Parathyroid adenoma (tissue), 2 donors: ENCODE measurements around the gene MAB21L3.

ENCODE experiments used
- H2AFZ ChIP-seq: fragments of 300-600 bp; sonication (generic); one replicate; pipeline ENCODE4 v1.7.0; 2017; ENCODE audit warnings: antibody characterized with exemption, mild to moderate bottlenecking
- H3K27ac ChIP-seq: fragments of 300-600 bp; sonication (generic); one replicate; pipeline ENCODE4 v1.7.0; 2017
- H3K27me3 ChIP-seq: fragments of 300-600 bp; sonication (generic); one replicate; pipeline ENCODE4 v1.7.0; 2017; ENCODE audit warnings: low read length; ENCODE audit not compliant: control insufficient read depth, insufficient read depth
- H3K36me3 ChIP-seq: fragments of 300-600 bp; sonication (generic); one replicate; pipeline ENCODE4 v1.7.0; 2017; ENCODE audit warnings: low read length; ENCODE audit not compliant: control insufficient read depth, insufficient read depth
- H3K4me1 ChIP-seq: fragments of 300-600 bp; sonication (generic); one replicate; pipeline ENCODE4 v1.7.0; 2017; ENCODE audit warnings: control low read depth
- H3K4me2 ChIP-seq: fragments of 300-600 bp; sonication (generic); one replicate; pipeline ENCODE4 v1.7.0; 2017; ENCODE audit warnings: low read length
- H3K4me3 ChIP-seq: fragments of 300-600 bp; sonication (generic); one replicate; pipeline ENCODE4 v1.7.0; 2017; ENCODE audit warnings: low read depth, low read length
- H3K79me2 ChIP-seq: fragments of 300-600 bp; sonication (generic); one replicate; pipeline ENCODE4 v1.7.0; 2017; ENCODE audit warnings: control low read depth
- H3K9ac ChIP-seq: fragments of 300-600 bp; sonication (generic); one replicate; pipeline ENCODE4 v1.7.0; 2017; ENCODE audit warnings: mild to moderate bottlenecking
- H3K9me3 ChIP-seq: fragments of 300-600 bp; sonication (generic); one replicate; pipeline ENCODE4 v1.7.0; 2017; ENCODE audit warnings: low read length; ENCODE audit not compliant: control insufficient read depth
- CTCF ChIP-seq: fragments of 300-600 bp; sonication (generic); IDR thresholded peaks from one replicate; pipeline ENCODE4 v1.7.0; 2017; ENCODE audit warnings: antibody characterized with exemption, mild to moderate bottlenecking
- donor health status: primary hyperparathyroidism.

MAB21L3 gene

GRCh38 chr1:116166655-116167054, 55.5 kb downstream of the MAB21L3 start:
- no peak for TF ChIP-seq CTCF
- Histone ChIP-seq H3K79me2 (no peaks in the 10 kb centered on the region), H3K9me3 (no peaks in the 10 kb centered on the region), H3K27me3 (no peaks in the 10 kb centered on the region), H3K4me3 (no peak overlapping the region), H3K4me2 (no peak overlapping the region), H3K9ac (no peak overlapping the region), H2AFZ (no peak overlapping the region), H3K4me1 (peaks cover 8% of the 10 kb centered on the region), H3K36me3 (no peaks in the 10 kb centered on the region), H3K27ac (peak overlapping the region; percentile 15)

- H3K9ac ChIP-seq: peak overlapping the region; percentile 12
- no peaks in the 10 kb centered on the region for H3K79me2 ChIP-seq
- peak overlapping the region; percentile 73 for H3K4me2 ChIP-seq
- H3K27ac ChIP-seq: peak overlapping the region; percentile 71
- no peaks in the 10 kb centered on the region for H3K9me3 ChIP-seq
- no peaks in the 10 kb centered on the region for H3K36me3 ChIP-seq
- H2AFZ ChIP-seq: peak overlapping the region; percentile 95
- peaks cover 8% of the 10 kb centered on the region for H3K4me1 ChIP-seq
- TF ChIP-seq CTCF: no peak
- H3K27me3 ChIP-seq: no peaks in the 10 kb centered on the region
- H3K4me3 ChIP-seq: peak overlapping the region; percentile 45
Measured at GRCh38 chr1:116167625-116168276, 56.6 kb downstream of the MAB21L3 start.

GRCh38 chr1:116168277-116169032, 57.3 kb downstream of the MAB21L3 start:
- Histone ChIP-seq H3K36me3 (no peaks in the 10 kb centered on the region), H3K4me1 (peaks cover 8% of the 10 kb centered on the region), H3K4me2 (peak overlapping the region; percentile 73), H3K4me3 (peak overlapping the region; percentile 45), H2AFZ (peak overlapping the region; percentile 95), H3K79me2 (no peaks in the 10 kb centered on the region), H3K9ac (peak overlapping the region; percentile 12), H3K27ac (peak overlapping the region; percentile 71), H3K9me3 (no peaks in the 10 kb centered on the region), H3K27me3 (no peaks in the 10 kb centered on the region)
- TF ChIP-seq CTCF: peak; percentile 88

GRCh38 chr1:116169898-116170297, 58.7 kb downstream of the MAB21L3 start:
- Histone ChIP-seq H3K4me3 (no peak overlapping the region), H3K36me3 (no peaks in the 10 kb centered on the region), H3K27me3 (no peaks in the 10 kb centered on the region), H3K79me2 (no peaks in the 10 kb centered on the region), H3K4me1 (peaks cover 8% of the 10 kb centered on the region), H3K9me3 (no peaks in the 10 kb centered on the region), H3K27ac (no peak overlapping the region), H2AFZ (no peak overlapping the region), H3K9ac (no peak overlapping the region), H3K4me2 (no peak overlapping the region)
- no peak for TF ChIP-seq CTCF
